ENCODE measurements around the gene C8G. TPM values are rescaled to one million over a fixed set of nuclear protein-coding genes. Genes with fewer than 3 reads are reported as not detected.

Gene C8G
- total and polyA plus RNA-seq, 2 of the 4 experiments (the other 2 are of a cell fraction), result 0.80 TPM; not detected in 1

GRCh38 chr9:136995772-136996311, 50.8 kb downstream of the C8G start:
- no peak overlapping the region for H3K9ac ChIP-seq (ENCODE audit: low read depth, low read length)
- peak overlapping the region in 1 of 2 experiments; percentile 60; a peak in 1 of 4 replicates for H4K8ac ChIP-seq (ENCODE audit: low read depth in 2 of 2, low read length in 2 of 2)
- no peak overlapping the region for H2BK15ac ChIP-seq (ENCODE audit: low read depth, low read length)
- no peaks in the 10 kb centered on the region; the same call in 1 of the 2 replicates for H3K27me3 ChIP-seq (ENCODE audit: control insufficient read depth, insufficient read depth, low read length)
- BruUV-seq (replicated peaks), result no TSS peak
- no peak overlapping the region for H3K27ac ChIP-seq (ENCODE audit: insufficient read depth, low read length)
- ATAC-seq (ENCODE audit: low read depth), result no peak
- no peak overlapping the region for H4K5ac ChIP-seq (ENCODE audit: low read depth, low read length)
- H2AK5ac ChIP-seq (ENCODE audit: low read depth, low read length), result peak overlapping the region; percentile 70
- ChIA-PET POLR2A (ENCODE audit: unreplicated experiment) (no interaction called here), CTCF (interaction anchor here (0.7 kb wide), 1 partner anchor 34 kb away, joined by 3 read pairs; no protein-coding TSS in a partner anchor)
- H3K18ac ChIP-seq (ENCODE audit: low read depth, low read length), result no peak overlapping the region
- intact Hi-C loops (cut with micrococcal nuclease) (no loop called here), dilution Hi-C loops (cut with HindIII; ENCODE audit: low sequenced_read_pairs, unreplicated experiment) (no loop called here), in situ Hi-C loops (cut with MboI; ENCODE audit: low sequenced_read_pairs) (no loop called here)
- H4K20me1 ChIP-seq (ENCODE audit: insufficient read depth, low read length), result no peaks in the 10 kb centered on the region; the same call in 1 of the 2 replicates
- H2BK20ac ChIP-seq (ENCODE audit: low read depth, low read length), result no peak overlapping the region
- H3K4me1 ChIP-seq (ENCODE audit: control insufficient read depth, insufficient read depth, low read length), result peaks cover 23% of the 10 kb centered on the region
- H2AK9ac ChIP-seq (replicated peaks; ENCODE audit: low read depth, low read length, poor library complexity), result peak overlapping the region; percentile 18
- peak; percentile 6 for DNase-seq
- H3K56ac ChIP-seq (ENCODE audit: extremely low read depth, insufficient read depth, low read length), result no peak overlapping the region
- no peak overlapping the region for H3K23ac ChIP-seq (ENCODE audit: low read depth, low read length)
- H3K9me1 ChIP-seq (ENCODE audit: insufficient read depth, low read length), result peaks cover 8% of the 10 kb centered on the region
- no CpG with 5 or more reads among the region's 12 CpGs for WGBS, 2 experiments (ENCODE audit: extremely low coverage in 2 of 2, insufficient read length in 1 of 2)
- no peak overlapping the region for H3K4me2 ChIP-seq (ENCODE audit: low read depth, low read length)
- H4K91ac ChIP-seq (ENCODE audit: insufficient read depth, low read depth, low read length), result 0 out of 2 replicates have a peak overlapping the region, but pooled peaks have one; percentile 23
- no peak overlapping the region for H3K4me3 ChIP-seq (ENCODE audit: insufficient read depth, low read depth, low read length)
- H3K9me3 ChIP-seq (ENCODE audit: control insufficient read depth, insufficient read depth, low read length), result no peaks in the 10 kb centered on the region
- TF ChIP-seq POLR2A (IDR thresholded peaks at IDR 0.05; ENCODE audit: low read depth, low read length), result no peak
- TF ChIP-seq SMC3 (IDR thresholded peaks at IDR 0.05; ENCODE audit: low read depth, low read length), result no peak
- TF ChIP-seq USF2 (IDR thresholded peaks at IDR 0.05; ENCODE audit: low read depth, low read length), result no peak
- no peak for TF ChIP-seq BHLHE40 (IDR thresholded peaks at IDR 0.05; ENCODE audit: low read depth, low read length)
- TF ChIP-seq CHD1 (IDR thresholded peaks at IDR 0.05; ENCODE audit: low read depth, low read length), result no peak
- no peak for TF ChIP-seq CTCF (conservative IDR thresholded peaks at IDR 0.05; ENCODE audit: low read depth, low read length)
- no peak for TF ChIP-seq RCOR1 (IDR thresholded peaks at IDR 0.05; ENCODE audit: insufficient replicate concordance, low read length)
- TF ChIP-seq NFE2L2 (IDR thresholded peaks at IDR 0.05; ENCODE audit: low read depth, low read length), result no peak
- TF ChIP-seq ELK1 (IDR thresholded peaks at IDR 0.05; ENCODE audit: borderline replicate concordance, low read depth, low read length), result no peak
- TF ChIP-seq RFX5 (IDR thresholded peaks at IDR 0.05; ENCODE audit: low read depth, low read length), result no peak
- TF ChIP-seq FOS (IDR thresholded peaks at IDR 0.05; ENCODE audit: low read depth, low read length), result no peak
- TF ChIP-seq MAFK (IDR thresholded peaks at IDR 0.05; ENCODE audit: low read depth, low read length), result no peak
- no peak for TF ChIP-seq MXI1 (IDR thresholded peaks at IDR 0.05; ENCODE audit: borderline replicate concordance, low read depth, low read length)
- no peak for TF ChIP-seq RAD21 (IDR thresholded peaks at IDR 0.05; ENCODE audit: low read length)
- no peak for TF ChIP-seq MAZ (IDR thresholded peaks at IDR 0.05; ENCODE audit: borderline replicate concordance, low read depth, low read length)
- no peak for TF ChIP-seq CEBPB (IDR thresholded peaks at IDR 0.05; ENCODE audit: low read depth, low read length)
- peaks cover 5% of the 10 kb centered on the region; the same call in 1 of the 2 replicates for H3K36me3 ChIP-seq (ENCODE audit: control insufficient read depth, insufficient read depth, low read length)
- H2BK5ac ChIP-seq (ENCODE audit: low read depth, low read length, poor library complexity, severe bottlenecking), result no peak overlapping the region
- H3K79me1 ChIP-seq (ENCODE audit: low read depth in 1 of 2, low read length in 2 of 2), result peaks cover 6 to 16% of the 10 kb centered on the region in 2 experiments; a peak in 3 of 4 replicates
- peak overlapping the region; percentile 52; the same call in 1 of the 2 replicates for H3K14ac ChIP-seq (replicated peaks; ENCODE audit: low read depth, low read length)
- H2BK120ac ChIP-seq (ENCODE audit: low read depth, low read length), result peak overlapping the region; percentile 5; the same call in 1 of the 2 replicates
- H3K4ac ChIP-seq (ENCODE audit: low read depth, low read length), result peak overlapping the region; percentile 47
- peak overlapping the region; percentile 40 for H2AFZ ChIP-seq (replicated peaks; ENCODE audit: low read length, poor library complexity)

Data from IMR-90 (cell line).